Endometrium (tissue), 2 donors: ENCODE data around the gene TAS2R3.
"Not testable (repeated sequence)": the region's sequence is repeated elsewhere in the genome, so short reads cannot be mapped to it uniquely, and the experiment has no call there.

ENCODE experiments used
- FAIRE-seq: peaks from 2 replicates; lab custom pipeline; 2012; peaks lifted over from hg19 to GRCh38; lab: Jason Lieb, UNC
- donor health status: control.
- donor health status: control.

Gene TAS2R3

GRCh38 chr7:141763797-141764196, at the start of gene TAS2R3:
Gene TAS2R3, plus strand, starts transcription at chr7:141764097. Its CDS starts 62 bp downstream, at chr7:141764159.
- FAIRE-seq = no peak

- FAIRE-seq = no peak
Measured at GRCh38 chr7:141714571-141714970, 49.3 kb upstream of the TAS2R3 start.

GRCh38 chr7:141715018-141715417, 48.9 kb upstream of the TAS2R3 start:
- no peak for FAIRE-seq

- no peak for FAIRE-seq
Measured at GRCh38 chr7:141715794-141716689, 47.9 kb upstream of the TAS2R3 start.

GRCh38 chr7:141717450-141717849, 46.4 kb upstream of the TAS2R3 start:
- no peak for FAIRE-seq

- FAIRE-seq = no peak
Measured at GRCh38 chr7:141722529-141722928, 41.4 kb upstream of the TAS2R3 start.

- no peak for FAIRE-seq
Measured at GRCh38 chr7:141729020-141729419, 34.9 kb upstream of the TAS2R3 start.

- FAIRE-seq = no peak
Measured at GRCh38 chr7:141731476-141732149, 32.3 kb upstream of the TAS2R3 start.

GRCh38 chr7:141737118-141737835, 26.6 kb upstream of the TAS2R3 start:
- FAIRE-seq = no peak

GRCh38 chr7:141737836-141738591, 25.9 kb upstream of the TAS2R3 start, which contains the start of gene SSBP1:
Gene SSBP1, plus strand, starts transcription at chr7:141738358. Its CDS starts 809 bp downstream, at chr7:141739167.
- peak; percentile 99 for FAIRE-seq

GRCh38 chr7:141738592-141739013, 25.3 kb upstream of the TAS2R3 start:
- no peak for FAIRE-seq

GRCh38 chr7:141739250-141739649, 24.6 kb upstream of the TAS2R3 start:
- no peak for FAIRE-seq

- no peak for FAIRE-seq
Measured at GRCh38 chr7:141742229-141742628, 21.7 kb upstream of the TAS2R3 start.

GRCh38 chr7:141744131-141744530, 19.8 kb upstream of the TAS2R3 start:
- FAIRE-seq = no peak

GRCh38 chr7:141748396-141748795, 15.5 kb upstream of the TAS2R3 start:
- FAIRE-seq = no peak

- FAIRE-seq = not testable (repeated sequence)
Measured at GRCh38 chr7:141751904-141752303, 12.0 kb upstream of the TAS2R3 start.

- no peak for FAIRE-seq
Measured at GRCh38 chr7:141752634-141753033, 11.3 kb upstream of the TAS2R3 start.

- no peak for FAIRE-seq
Measured at GRCh38 chr7:141754939-141755338, 9.0 kb upstream of the TAS2R3 start.

- FAIRE-seq = not testable (repeated sequence)
Measured at GRCh38 chr7:141770083-141770583, 6.2 kb downstream of the TAS2R3 start.

GRCh38 chr7:141776374-141776773, 12.5 kb downstream of the TAS2R3 start, which contains the start of gene TAS2R4:
Gene TAS2R4, plus strand, starts transcription at chr7:141776674. Its CDS starts 1,815 bp downstream, at chr7:141778489.
- FAIRE-seq = no peak
